DMS114 treated with DMSO at 0.1 percent for 48 hours (cell line): ENCODE measurements around the gene NUP210.
"Not testable (repeated sequence)": the region's sequence is repeated elsewhere in the genome, so short reads cannot be mapped to it uniquely, and the experiment has no call there.

Experiments
- DNase-seq: peaks from one replicate; lab custom pipeline; 2025; ENCODE audit not compliant: unreplicated experiment; lab: John Stamatoyannopoulos, UW

The NUP210 gene

GRCh38 chr3:13407926-13408325 lies 12.2 kb downstream of the NUP210 start:
- no peak for DNase-seq

DNA sequence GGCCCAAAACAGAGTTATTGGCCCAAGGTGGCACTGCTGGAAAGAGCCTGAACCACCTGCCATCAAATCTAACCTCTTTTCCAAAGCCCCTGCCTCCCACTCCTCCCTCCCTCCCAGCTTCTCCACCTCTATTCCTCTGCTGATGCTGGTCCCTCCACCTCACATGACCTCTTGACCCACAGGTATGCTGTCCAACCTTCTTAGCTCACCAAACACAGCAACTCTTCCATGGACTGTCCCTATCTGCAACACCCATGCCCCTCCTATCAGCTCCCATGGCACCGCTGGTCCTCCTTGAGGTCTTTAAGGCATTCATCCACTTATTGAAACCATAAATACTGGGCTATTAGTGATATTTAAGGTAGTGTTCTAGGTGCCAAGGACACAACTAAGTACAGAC lies 12.6 kb downstream of the NUP210 start:
- no peak for DNase-seq

- DNase-seq: no peak
These were observed 13.9 kb downstream of the NUP210 start for GRCh38 chr3:13406190-13406589.

DNA sequence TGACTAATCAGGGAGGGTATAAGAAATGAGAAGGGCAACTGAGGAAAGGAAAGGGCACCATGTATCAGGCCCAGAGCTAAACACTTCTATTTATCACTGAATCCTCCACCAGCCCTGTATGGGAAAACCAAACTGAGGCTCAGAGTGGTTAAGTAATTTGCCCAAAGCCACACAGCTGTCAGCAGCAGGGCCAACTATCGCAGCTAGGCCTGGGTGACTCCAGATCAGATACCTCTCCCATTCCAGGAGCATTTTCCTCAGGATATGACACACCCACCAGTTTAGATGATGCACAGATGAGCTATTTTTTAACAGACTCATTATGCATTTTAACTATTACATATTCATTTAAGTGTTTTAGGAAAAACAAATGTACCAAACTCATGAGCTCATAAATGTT lies 14.5 kb downstream of the NUP210 start:
- DNase-seq: no peak

DNA sequence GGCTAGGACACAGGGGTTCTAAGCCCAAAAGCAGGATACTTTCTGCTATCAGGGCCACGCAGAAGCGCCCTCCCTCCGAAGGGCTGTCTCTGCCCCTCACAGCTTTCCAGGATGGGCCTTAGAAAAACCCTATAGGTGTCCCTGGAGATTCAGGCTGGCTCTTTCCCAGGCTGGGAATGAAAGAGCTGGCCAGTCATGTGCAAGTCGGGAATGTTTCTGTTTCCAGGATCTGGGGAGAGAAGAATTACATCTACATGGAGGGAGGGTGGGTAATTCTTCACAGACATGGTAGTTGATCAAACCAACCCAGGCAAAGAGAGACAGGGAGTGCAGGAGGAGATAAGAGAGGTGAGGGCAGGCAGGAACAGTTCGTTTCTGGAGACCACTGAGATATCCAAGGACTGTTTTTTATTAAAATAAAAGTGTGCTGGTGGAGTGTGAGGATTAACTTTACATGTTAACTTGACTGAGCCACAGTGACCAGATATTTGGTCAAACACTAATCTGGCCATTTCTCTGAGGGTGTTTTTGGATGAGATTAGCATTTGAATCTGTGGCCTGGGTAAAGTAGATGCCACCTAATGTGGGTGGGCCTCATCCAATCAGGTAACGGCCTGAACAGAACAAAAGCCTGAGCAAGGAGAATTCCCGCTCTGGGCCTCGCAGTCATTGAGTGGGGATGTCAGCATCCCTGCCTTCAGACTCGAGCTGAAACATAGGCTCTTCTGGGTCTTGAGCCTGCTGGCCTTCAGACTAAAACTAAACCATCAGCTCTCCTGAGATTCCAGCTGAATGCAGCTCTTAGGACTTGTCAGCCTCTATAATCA lies 15.3 kb downstream of the NUP210 start:
- DNase-seq: no peak

GRCh38 chr3:13403847-13404246 lies 16.3 kb downstream of the NUP210 start:
- no peak for DNase-seq

DNA sequence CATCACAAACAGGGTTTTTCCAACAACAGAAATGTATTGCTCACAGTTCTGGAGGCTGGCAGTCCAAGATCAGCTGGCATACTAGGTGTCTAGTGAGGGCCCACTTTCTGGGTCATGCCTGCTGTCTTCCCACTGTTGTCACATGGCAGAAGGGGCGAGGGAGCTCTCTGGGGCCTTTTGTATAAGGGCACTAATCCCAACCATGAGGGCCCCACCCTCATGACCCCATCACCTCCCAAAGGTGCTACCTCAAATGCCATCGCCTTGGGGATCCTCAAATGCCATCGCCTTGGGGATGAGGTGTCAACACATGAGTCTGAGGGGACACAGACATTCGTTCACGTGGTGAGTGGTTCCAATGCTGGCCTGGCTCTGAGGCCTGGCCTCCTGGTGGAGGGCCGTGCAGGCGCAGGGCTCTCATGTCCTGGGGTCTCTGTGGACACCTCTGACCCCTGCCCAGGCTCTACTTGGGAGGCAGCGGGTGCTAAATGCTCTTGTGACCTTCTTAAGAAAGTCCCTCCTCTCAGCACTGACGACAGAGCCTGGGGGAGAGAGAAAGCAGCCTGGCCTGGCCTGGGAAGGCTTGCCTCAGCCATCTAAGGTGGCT lies 16.8 kb downstream of the NUP210 start:
- no peak for DNase-seq

DNA sequence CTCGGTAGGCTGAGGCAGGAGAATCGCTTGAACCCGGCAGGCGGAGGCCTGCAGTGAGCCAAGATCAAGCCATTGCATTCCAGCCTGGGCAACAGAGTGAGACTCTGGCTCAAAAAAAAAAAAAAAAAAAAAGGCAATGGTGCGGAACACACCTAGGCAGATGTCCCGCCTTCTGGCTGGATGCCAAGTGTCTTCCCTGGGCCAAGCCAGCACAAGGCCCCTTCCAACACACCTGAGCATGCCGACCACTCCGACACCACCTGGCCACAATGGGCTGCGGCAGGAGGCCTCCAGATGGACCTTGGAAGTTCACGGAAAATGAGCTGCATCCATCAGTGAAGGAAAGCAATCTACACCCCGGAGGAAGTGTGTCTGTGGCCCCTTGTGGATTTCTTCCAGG lies 19.0 kb downstream of the NUP210 start:
- DNase-seq: no peak

DNA sequence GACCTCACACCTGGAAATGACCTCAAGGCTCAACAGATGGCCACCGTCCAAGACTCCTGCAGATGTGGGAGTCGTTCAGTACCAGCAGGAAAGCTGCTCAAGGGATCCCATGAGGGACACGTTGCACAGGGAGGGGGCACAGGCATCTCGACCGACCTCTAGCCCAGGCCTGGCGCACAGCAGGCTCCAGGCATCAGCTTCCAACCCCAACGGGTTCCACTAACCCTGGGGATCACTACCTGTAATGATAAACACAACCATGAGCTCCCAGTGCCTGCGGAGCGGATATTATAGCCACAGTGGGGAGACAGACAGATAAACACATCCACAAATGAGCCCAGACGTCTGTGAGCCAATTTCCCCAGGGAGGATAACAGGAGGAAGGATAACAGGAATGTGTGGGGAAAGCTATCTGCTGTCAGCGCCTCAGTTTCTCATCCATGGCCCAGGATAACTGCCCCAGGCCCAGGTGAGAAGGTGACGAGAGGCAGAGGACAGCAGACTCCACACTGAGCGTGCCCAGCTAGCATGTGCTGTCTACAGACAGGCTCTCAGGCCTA lies 19.9 kb downstream of the NUP210 start:
- DNase-seq: no peak

- no peak for DNase-seq
These were observed 20.5 kb downstream of the NUP210 start for GRCh38 chr3:13399603-13400002.

DNA sequence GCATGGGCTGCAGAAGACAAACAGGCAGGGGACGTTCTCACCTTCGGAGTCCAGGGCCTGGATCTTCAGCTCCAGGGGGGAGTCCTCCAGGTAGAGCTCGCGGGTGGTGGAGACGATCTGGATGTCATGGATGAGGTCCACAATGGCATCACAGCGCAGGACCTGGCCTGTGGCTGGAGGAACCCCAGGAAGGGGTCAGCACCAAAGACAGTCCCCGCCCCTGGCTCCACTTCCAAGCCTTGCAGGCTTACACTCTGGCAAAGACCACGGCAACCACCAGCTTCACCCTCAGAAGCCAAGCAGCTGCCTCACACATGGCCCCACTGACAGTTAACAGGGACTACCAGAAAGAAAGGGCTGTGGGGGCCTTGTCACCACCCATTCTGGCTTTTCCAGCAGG lies 22.8 kb downstream of the NUP210 start:
- DNase-seq: no peak

DNA sequence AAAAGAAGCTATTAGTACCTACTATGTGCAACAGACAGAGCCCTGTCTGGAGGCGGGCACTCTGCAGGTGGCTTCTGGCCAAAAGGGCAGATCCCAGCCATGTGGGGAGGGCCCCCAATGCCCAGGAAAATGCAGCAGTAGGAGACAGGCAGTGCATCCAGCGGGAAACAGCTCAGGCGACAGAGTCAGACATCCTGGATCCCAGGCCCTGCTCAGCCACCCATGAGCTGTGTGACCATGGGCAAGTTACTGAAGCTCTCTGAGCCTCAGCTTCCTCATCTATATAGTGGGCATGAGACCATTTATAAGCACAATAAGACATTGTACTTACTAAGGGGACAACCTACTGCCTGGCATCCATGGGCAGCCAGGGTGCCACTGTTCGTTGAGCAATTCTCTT lies 25.8 kb downstream of the NUP210 start:
- DNase-seq: no peak

DNA sequence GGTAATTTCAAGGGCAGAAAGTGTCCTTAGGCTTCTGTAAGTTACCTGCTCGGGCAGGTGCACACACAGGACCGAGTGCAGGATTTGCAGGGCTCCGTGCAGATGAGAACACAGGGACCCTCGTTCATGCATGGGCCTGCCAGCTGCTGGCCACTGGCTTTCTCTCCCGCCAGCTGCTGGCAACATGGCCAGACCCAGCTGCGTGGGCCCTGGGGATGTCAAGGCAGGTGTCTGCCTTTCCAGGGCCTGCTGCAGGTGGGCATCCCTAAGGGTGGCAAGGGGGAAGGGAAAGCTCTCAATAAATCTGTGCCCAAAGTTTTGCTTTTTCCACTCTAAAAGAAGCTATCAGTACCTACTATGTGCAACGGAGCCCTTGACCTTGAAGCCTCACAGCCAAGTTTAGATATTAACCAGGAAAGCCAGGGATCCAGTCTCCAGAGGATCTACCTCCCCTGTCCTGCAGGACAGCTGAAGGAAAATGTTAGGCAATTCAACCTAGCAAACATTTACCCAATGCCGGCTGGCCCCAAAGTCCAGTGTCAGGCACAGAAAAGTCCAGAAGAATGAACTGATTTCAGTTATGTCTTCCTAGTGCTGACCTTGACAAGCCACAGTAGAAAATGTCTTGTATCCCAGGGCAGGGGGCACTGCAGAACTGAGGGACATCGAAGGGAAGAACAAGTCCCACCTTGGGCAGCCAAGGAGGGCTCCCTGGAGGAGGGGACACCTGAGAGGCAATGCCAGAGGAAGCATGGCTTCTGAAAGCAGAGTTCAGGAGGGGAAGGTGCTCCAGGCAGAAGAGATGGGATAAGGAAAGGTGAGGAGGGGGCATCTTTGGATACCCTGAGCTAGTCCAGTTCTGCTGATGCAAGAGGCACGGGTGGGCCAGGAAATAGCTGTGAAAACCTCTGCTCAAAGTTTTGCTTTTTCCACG lies 26.4 kb downstream of the NUP210 start:
- no peak for DNase-seq

DNA sequence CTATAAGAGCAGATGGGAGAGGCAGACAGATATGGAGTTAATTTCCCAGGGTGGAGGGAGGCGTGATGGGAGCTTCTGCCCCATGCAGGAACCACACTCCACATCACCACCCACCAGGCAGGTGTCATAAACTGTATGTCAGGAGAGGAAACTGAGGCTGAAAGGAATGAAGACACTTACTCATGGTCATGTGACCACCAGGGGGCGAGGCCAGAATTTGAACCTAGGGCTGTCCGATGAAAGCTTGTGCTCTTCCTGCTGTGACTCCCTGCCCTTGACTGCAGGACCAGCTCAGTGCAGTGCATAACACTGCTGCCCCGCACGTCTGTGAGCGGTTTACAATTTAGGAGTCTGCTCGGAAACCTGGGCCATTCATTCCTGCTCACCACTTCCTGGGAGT lies 28.8 kb downstream of the NUP210 start:
- DNase-seq: no peak

GRCh38 chr3:13389378-13389777 lies 30.7 kb downstream of the NUP210 start:
- DNase-seq: no peak

GRCh38 chr3:13388816-13389215 lies 31.3 kb downstream of the NUP210 start:
- no peak for DNase-seq

DNA sequence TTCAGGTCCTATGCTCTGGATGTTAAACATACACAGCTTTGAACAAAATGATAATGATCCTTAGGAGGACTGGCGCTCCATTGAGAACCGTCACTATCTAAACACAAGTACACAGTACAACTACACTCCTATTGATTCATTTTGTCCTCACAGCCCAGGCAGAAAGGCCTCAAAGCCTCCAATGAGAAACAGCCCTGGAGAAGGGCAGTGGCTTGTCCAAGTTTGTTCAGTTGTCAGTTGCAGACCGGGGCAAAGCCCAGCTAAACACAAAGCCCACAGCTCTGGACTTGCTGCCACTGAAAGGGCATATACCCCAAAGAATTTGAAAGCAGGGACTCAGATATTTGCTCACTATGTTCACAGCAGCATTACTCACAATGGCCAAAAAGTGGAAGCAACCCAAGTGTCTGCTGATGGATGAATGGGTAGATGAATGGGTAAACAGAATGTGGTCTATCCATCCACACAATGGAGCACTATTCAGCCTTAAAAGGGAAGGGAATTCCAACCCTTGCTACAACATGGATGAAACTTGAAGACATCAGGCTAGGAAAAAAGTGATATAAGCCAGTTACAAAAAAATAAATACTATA lies 34.7 kb downstream of the NUP210 start:
- DNase-seq: no peak

DNA sequence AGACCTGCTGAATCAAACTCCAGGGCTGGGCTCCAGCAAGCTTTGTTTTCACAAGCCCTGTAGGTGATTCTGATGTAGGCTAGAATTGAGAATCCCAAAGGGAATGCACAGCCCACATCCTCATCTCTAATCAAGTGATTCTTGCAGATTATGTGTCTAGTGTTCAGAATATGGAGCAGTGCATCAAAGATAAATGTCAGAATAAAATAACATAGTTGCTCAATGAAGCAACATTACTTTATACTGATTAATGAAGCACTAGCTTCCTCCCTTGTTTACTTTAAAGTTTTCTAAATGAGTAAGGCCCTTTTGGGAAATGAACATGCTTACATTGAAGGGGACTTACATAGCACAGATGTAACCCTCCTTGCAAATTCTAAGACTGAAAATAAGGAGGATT lies 39.2 kb downstream of the NUP210 start:
- no peak for DNase-seq

GRCh38 chr3:13379201-13379830 lies 40.8 kb downstream of the NUP210 start:
- DNase-seq: no peak

GRCh38 chr3:13378155-13378554 lies 42.0 kb downstream of the NUP210 start:
- no peak for DNase-seq

DNA sequence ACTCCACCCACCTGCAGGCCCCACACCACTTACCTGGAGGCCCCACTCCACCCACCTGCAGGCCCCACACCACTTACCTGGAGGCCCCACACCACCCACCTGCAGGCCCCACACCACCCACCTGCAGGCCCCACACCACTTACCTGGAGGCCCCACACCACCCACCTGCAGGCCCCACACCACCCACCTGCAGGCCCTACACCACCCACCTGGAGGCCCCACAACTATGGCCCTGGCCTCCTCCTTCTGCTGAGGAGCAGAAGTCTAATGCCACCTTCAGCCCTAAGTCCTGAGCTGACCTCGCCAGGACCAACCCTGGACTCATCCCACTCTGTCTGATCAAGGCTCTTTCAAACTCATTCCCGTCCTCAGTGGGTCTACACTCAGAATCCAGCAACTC lies 42.4 kb downstream of the NUP210 start:
- DNase-seq: not testable (repeated sequence)
